ACC112 (cell line): ENCODE measurements around the gene ANTXR2.

Experiments used
- H2AFZ ChIP-seq: fragments of 200-600 bp; sonication (generic); one replicate; pipeline ENCODE4 v1.6.0; 2017; ENCODE audit warnings: antibody characterized with exemption, low read length; ENCODE audit not compliant: unreplicated experiment
- H3K27ac ChIP-seq: fragments of 200-600 bp; sonication (generic); 2 replicates; pipeline ENCODE4 v1.5.1; 2014; ENCODE audit warnings: low read depth, mild to moderate bottlenecking, antibody characterized with exemption, low read length, moderate library complexity
- H3K27me3 ChIP-seq: fragments of 200-600 bp; sonication (generic); 2 replicates; pipeline ENCODE4 v1.6.1; 2014; ENCODE audit warnings: mild to moderate bottlenecking, antibody characterized with exemption, low read length, moderate library complexity, mixed read lengths; ENCODE audit not compliant: insufficient read depth
- H3K36me3 ChIP-seq: fragments of 200-600 bp; sonication (generic); 2 replicates; pipeline ENCODE4 v1.6.1; 2016; ENCODE audit warnings: mild to moderate bottlenecking, antibody characterized with exemption, low read length, moderate library complexity, mixed read lengths; ENCODE audit not compliant: insufficient read depth
- H3K4me1 ChIP-seq: fragments of 200-600 bp; sonication (generic); one replicate; pipeline ENCODE4 v1.6.1; 2016; ENCODE audit warnings: low read length, mixed read lengths; ENCODE audit not compliant: insufficient read depth, unreplicated experiment, control insufficient read depth
- H3K4me3 ChIP-seq: fragments of 200-600 bp; sonication (generic); 2 replicates; pipeline ENCODE4 v1.5.1; 2014; ENCODE audit warnings: mild to moderate bottlenecking, low read depth, low read length
- H3K79me2 ChIP-seq: fragments of 200-600 bp; sonication (generic); one replicate; pipeline ENCODE4 v1.6.0; 2016; ENCODE audit warnings: low read length; ENCODE audit not compliant: control insufficient read depth, unreplicated experiment, insufficient read depth

Gene ANTXR2

GRCh38 chr4:80078346-80079092 lies 5.5 kb upstream of the ANTXR2 start:
- no peak overlapping the region for H3K27ac ChIP-seq
- H2AFZ ChIP-seq = no peak overlapping the region
- H3K79me2 ChIP-seq = no peaks in the 10 kb centered on the region
- peaks cover 28% of the 10 kb centered on the region for H3K4me1 ChIP-seq
- no peaks in the 10 kb centered on the region for H3K36me3 ChIP-seq
- H3K27me3 ChIP-seq = no peaks in the 10 kb centered on the region
- no peak overlapping the region for H3K4me3 ChIP-seq

- Histone ChIP-seq H3K27me3 (no peaks in the 10 kb centered on the region), H2AFZ (no peak overlapping the region), H3K4me1 (peaks cover 31% of the 10 kb centered on the region), H3K36me3 (no peaks in the 10 kb centered on the region), H3K79me2 (peaks cover 1% of the 10 kb centered on the region), H3K27ac (no peak overlapping the region), H3K4me3 (no peak overlapping the region)
These were observed 4.6 kb upstream of the ANTXR2 start for GRCh38 chr4:80077639-80078038.

GRCh38 chr4:80076681-80077080 lies 3.7 kb upstream of the ANTXR2 start:
- no peak overlapping the region for H3K4me3 ChIP-seq
- H3K27ac ChIP-seq = no peak overlapping the region
- H2AFZ ChIP-seq = no peak overlapping the region
- no peaks in the 10 kb centered on the region for H3K36me3 ChIP-seq
- H3K27me3 ChIP-seq = no peaks in the 10 kb centered on the region
- H3K79me2 ChIP-seq = peaks cover 11% of the 10 kb centered on the region
- H3K4me1 ChIP-seq = peaks cover 31% of the 10 kb centered on the region

GRCh38 chr4:80075995-80076675 lies 3.1 kb upstream of the ANTXR2 start:
- Histone ChIP-seq H3K4me1 (peaks cover 31% of the 10 kb centered on the region), H3K4me3 (no peak overlapping the region), H3K27ac (no peak overlapping the region), H2AFZ (no peak overlapping the region), H3K36me3 (no peaks in the 10 kb centered on the region), H3K79me2 (peaks cover 16% of the 10 kb centered on the region), H3K27me3 (no peaks in the 10 kb centered on the region)

- peaks cover 28% of the 10 kb centered on the region for H3K79me2 ChIP-seq
- peaks cover 35% of the 10 kb centered on the region for H3K4me1 ChIP-seq
These were observed 1.6 kb upstream of the ANTXR2 start for GRCh38 chr4:80074651-80075050.

GRCh38 chr4:80074069-80074468 lies 1.0 kb upstream of the ANTXR2 start:
- Histone ChIP-seq H3K27me3 (no peaks in the 10 kb centered on the region), H2AFZ (no peak overlapping the region), H3K79me2 (peaks cover 33% of the 10 kb centered on the region), H3K4me3 (no peak overlapping the region), H3K27ac (peak overlapping the region; percentile 88), H3K4me1 (peaks cover 40% of the 10 kb centered on the region), H3K36me3 (0 out of 2 replicates have a peak, but pooled peaks cover 3% of the 10 kb centered on the region)

More at GRCh38 chr4:80074651-80075050, 1.6 kb upstream of the ANTXR2 start:
- Histone ChIP-seq H2AFZ (no peak overlapping the region), H3K27me3 (no peaks in the 10 kb centered on the region), H3K27ac (no peak overlapping the region), H3K4me3 (no peak overlapping the region), H3K36me3 (no peaks in the 10 kb centered on the region)

GRCh38 chr4:80073473-80074008 lies 512 bp upstream of the ANTXR2 start:
- H3K4me3 ChIP-seq = peak overlapping the region; percentile 81
- H3K27ac ChIP-seq = peak overlapping the region; percentile 88
- 0 out of 2 replicates have a peak, but pooled peaks cover 3% of the 10 kb centered on the region for H3K36me3 ChIP-seq
- peak overlapping the region; percentile 27 for H2AFZ ChIP-seq
- H3K27me3 ChIP-seq = no peaks in the 10 kb centered on the region
- peaks cover 46% of the 10 kb centered on the region for H3K4me1 ChIP-seq
- peaks cover 34% of the 10 kb centered on the region for H3K79me2 ChIP-seq

GRCh38 chr4:80072228-80072743 lies 743 bp downstream of the ANTXR2 start:
- H3K79me2 ChIP-seq = peaks cover 45% of the 10 kb centered on the region
- H3K27ac ChIP-seq = peak overlapping the region; percentile 88
- H3K4me3 ChIP-seq = peak overlapping the region; percentile 81
- H3K27me3 ChIP-seq = no peaks in the 10 kb centered on the region
- peak overlapping the region; percentile 4 for H2AFZ ChIP-seq
- peaks cover 40% of the 10 kb centered on the region for H3K4me1 ChIP-seq
- H3K36me3 ChIP-seq = peaks cover 6% of the 10 kb centered on the region; the same call in 1 of the 2 replicates

GRCh38 chr4:80071604-80072227 lies 1.3 kb downstream of the ANTXR2 start:
- Histone ChIP-seq H3K4me1 (peaks cover 40% of the 10 kb centered on the region), H3K36me3 (peaks cover 8% of the 10 kb centered on the region; the same call in 1 of the 2 replicates), H2AFZ (no peak overlapping the region), H3K27me3 (no peaks in the 10 kb centered on the region), H3K4me3 (peak overlapping the region; percentile 81), H3K27ac (peak overlapping the region; percentile 88), H3K79me2 (peaks cover 46% of the 10 kb centered on the region)

GRCh38 chr4:80070880-80071603 lies 2.0 kb downstream of the ANTXR2 start:
- Histone ChIP-seq H3K27ac (peak overlapping the region; percentile 88), H2AFZ (no peak overlapping the region), H3K79me2 (peaks cover 46% of the 10 kb centered on the region), H3K4me1 (peaks cover 40% of the 10 kb centered on the region), H3K36me3 (peaks cover 8% of the 10 kb centered on the region; the same call in 1 of the 2 replicates), H3K27me3 (no peaks in the 10 kb centered on the region), H3K4me3 (peak overlapping the region; percentile 81)
